HT1080 (cell line): ENCODE results near the gene MAML2. TPM values are rescaled to one million over a fixed set of nuclear protein-coding genes. Genes with fewer than 3 reads are reported as not detected.
A peak's percentile ranks its signal among the peaks of the same experiment; 100 is the strongest.

Experiments
- DNase-seq: peaks from one replicate; pipeline ENCODE4 v3.0.0-alpha.2; 2015; ENCODE audit warnings: low read depth
- total RNA-seq: library from RNA; depleted of rRNA; stranded (reverse); fragments of >200 nt; shearing (Covaris generic); gene quantifications from 2 replicates; pipeline ENCODE4 v1.2.3, GENCODE V29; 2014

Gene MAML2
- total RNA-seq, 1 experiment from 2014 or later = 7.2 TPM

GRCh38 chr11:96215110-96215782 is 127.7 kb downstream of the MAML2 start:
- peak; percentile 83 for DNase-seq

DNA sequence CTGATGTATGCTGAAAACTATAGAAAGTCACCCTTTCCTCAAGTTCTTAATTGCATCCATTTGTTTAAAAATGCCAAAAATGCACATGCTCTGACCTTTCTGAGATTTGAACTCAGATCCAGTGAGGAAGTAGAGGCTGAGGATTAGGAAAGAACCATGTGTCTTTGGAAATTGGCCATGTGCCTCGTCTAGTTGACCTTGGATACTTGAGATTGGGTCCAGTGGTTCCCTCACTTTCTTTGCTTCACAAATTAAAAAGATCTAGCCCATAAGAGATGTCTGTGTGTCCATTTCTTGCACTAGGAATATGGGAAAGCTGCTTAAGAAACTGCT is 128.3 kb downstream of the MAML2 start:
- no peak for DNase-seq

GRCh38 chr11:96213500-96213899 is 129.5 kb downstream of the MAML2 start:
- DNase-seq = peak; percentile 84

DNA sequence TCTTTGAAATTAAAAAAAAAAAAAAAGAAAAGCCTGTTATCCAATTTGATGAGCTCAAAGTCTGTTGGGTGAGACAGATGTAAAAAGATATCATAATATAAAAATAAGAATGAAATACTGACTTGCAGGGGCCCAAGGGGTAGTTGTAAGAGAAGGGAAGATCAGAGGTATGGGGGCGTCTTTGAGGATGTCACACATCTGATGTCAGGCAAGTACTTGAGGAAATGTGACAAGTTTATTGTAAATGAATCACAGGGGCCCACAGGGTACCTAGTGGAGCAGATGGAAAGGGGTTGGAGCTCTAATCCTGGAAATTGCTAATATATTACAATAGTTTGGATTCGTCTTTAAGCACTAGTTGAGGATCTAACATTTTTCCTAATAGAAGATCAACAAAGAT is 131.6 kb downstream of the MAML2 start:
- no peak for DNase-seq

GRCh38 chr11:96207459-96208449 is 135.2 kb downstream of the MAML2 start:
- peak; percentile 80 for DNase-seq

- DNase-seq = no peak
Measured at GRCh38 chr11:96206955-96207354, 136.0 kb downstream of the MAML2 start.

DNA sequence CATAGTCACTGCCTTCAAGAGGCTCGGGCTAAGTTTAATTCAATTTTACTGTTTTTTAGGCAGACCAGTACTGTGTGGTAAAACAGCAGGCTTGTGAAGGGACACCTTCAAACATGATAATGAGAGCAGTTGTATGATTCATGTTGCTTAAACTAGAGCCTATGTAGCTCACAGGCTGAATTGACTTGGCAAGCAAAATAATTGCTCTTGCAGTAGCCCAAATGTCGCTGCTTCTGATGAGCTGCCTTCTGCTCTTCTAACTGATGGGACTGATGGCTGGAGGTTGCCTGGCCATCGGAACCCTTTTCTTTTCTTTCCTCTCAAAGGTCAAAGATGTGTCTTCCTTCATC is 137.6 kb downstream of the MAML2 start:
- DNase-seq = no peak

GRCh38 chr11:96204721-96205459 is 138.1 kb downstream of the MAML2 start:
- no peak for DNase-seq

- DNase-seq = no peak
Measured at GRCh38 chr11:96204366-96204659, 138.7 kb downstream of the MAML2 start.

DNA sequence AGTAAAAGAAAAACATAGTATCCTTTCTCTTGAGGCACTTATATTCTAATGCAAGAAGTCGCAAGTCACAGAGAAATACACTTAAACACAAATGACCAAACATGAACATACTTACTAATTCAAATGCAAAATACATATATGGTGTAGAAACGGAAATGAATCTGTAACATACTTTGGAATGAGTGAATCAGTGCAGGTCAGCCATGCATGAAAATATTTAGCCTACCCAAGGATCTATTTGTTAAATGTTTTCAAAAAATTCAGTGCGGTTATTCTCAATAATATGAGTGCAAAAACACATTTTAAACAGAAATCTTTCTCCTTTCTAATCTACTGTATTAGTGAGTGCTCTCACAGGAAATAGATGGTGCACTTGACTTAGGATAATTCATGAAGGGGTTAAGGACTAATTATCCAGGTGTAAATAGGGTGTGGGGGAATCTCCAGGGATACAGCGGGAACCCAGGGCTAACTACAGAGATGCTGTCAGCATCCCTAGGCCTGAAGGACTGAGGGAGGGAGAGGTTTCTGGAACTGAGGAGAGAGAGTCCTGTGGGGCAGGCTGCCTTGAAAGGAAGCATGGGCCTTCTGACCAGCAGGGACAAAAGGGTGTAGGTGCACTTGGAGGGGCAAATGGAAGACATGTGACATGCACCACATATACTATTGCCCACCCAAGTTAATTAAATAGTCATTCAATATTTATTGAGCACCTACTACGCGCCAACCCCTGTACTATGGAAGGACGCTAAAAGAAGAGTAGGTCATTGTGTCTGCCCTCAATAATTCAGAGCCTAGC is 139.2 kb downstream of the MAML2 start:
- DNase-seq = no peak

GRCh38 chr11:96200243-96200642 is 142.8 kb downstream of the MAML2 start:
- no peak for DNase-seq

- no peak for DNase-seq
Measured at GRCh38 chr11:96199563-96200025, 143.4 kb downstream of the MAML2 start.

GRCh38 chr11:96197801-96198701 is 144.9 kb downstream of the MAML2 start:
- no peak for DNase-seq

GRCh38 chr11:96197103-96197502 is 145.9 kb downstream of the MAML2 start:
- no peak for DNase-seq

DNA sequence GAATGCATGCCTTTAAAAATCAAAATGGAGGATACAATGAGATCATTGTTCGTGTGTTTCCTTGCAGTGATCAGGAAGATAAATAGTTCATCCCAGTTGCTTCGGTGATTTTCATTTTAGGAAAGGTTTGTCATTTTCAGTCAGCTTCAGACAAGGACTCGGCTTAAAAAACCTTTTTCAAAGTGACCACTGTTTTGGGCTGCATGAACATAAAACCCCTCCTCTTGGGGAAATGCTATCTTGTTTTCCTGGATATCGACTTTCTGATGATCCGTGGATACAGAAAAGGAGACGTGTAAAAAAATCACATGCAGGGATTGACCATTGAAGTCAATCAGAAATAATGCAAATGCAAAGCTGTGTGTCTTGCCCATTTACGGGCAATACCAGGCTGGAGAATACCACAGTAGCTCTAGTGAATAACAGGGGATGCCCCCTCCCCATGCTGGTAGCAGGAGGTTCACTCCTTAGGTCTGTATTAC is 146.8 kb downstream of the MAML2 start:
- no peak for DNase-seq

- DNase-seq = no peak
Measured at GRCh38 chr11:96195671-96196070, 147.3 kb downstream of the MAML2 start.

- no peak for DNase-seq
Measured at GRCh38 chr11:96194581-96195374, 148.2 kb downstream of the MAML2 start.

DNA sequence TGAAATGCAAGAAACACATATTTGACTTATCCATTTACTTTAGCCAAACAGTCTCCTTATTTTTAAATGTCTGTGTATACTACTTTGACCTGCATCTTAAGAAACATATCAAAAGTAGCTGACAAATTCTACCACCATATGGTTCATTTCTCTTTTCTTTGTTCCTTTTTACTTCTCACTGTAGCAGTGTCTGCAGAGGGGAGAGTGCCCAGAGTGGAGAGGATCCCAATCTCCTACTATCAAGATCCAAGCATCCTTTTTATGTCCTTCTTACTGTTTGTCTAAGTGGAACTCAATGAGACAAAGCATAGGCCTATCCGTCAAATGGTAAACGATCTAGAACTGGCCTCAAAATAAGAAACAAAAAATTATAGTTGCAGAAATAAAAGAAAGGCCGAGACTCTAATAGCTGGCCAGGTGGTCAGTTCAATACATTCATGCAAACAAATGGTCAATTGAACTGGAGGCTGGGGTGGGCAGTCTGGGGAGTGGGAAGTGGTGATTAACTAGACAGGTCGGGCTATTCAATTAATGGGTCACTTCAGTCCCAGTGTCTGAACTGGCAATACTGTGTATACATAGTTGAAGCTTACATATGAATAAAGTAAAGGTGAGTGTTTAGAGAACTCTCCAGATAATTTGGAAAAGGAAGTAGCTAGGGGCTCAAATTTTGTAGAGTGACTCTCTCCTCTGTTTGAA is 149.1 kb downstream of the MAML2 start:
- no peak for DNase-seq

DNA sequence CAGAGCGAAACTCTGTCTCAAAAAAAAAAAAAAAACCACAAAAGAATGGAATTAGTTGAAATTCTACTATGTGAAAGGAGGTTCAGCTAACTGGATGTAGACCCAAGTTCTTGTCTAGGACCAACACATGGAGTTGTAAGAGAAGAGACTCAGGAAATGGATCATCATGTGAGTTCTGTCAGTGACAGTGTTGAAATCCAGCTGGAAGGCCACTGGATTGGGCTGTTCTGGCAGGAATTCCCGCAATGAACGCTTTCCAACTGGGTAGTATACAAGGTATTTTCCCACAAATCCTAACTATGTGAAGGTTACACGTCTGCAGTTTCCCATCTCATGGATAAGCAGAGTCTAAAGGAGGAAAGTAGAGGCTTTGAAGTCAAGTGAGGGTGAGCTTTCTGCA is 151.2 kb downstream of the MAML2 start:
- DNase-seq = no peak
